Ovary (tissue), 3 donors: Measurements from ENCODE around the gene MAPKAPK2.

ENCODE experiments used
- CTCF ChIP-seq, 3 donors: fragments of 450-650 bp in 2 of 3; fragments of 200-600 bp in 1 of 3; IDR thresholded peaks; one replicate each; pipeline versions ENCODE4 v1.5.1 to v1.8.0; 2016 to 2022; ENCODE audit warnings: antibody characterized with exemption in 3 of 3, mild to moderate bottlenecking in 1 of 3
- EP300 ChIP-seq: sonication (generic); formaldehyde crosslinking; IDR thresholded peaks from one replicate; pipeline ENCODE4 v1.6.1; 2017; ENCODE audit warnings: antibody characterized with exemption
- POLR2A ChIP-seq: fragments of 450-650 bp; IDR thresholded peaks from one replicate; pipeline ENCODE4 v1.6.1; 2017; ENCODE audit warnings: antibody characterized with exemption, mild to moderate bottlenecking, moderate library complexity
- donor health status: DM: no; HTN: no; CAD: no.

GRCh38 chr1:206668351-206668750, 16.4 kb upstream of the MAPKAPK2 start:
- TF ChIP-seq CTCF (IDR thresholded peaks at IDR 0.05) (no peak), POLR2A (no peak), EP300 (no peak)
